ENCODE results near the gene PLA2G4E.
A peak's percentile ranks its signal among the peaks of the same experiment; 100 is the strongest.

Gene PLA2G4E

GRCh38 chr15:41940441-41940857 is 80.4 kb downstream of the PLA2G4E start:
- DNase-seq (ENCODE audit: extremely low read depth, insufficient read length): no peak

DNA sequence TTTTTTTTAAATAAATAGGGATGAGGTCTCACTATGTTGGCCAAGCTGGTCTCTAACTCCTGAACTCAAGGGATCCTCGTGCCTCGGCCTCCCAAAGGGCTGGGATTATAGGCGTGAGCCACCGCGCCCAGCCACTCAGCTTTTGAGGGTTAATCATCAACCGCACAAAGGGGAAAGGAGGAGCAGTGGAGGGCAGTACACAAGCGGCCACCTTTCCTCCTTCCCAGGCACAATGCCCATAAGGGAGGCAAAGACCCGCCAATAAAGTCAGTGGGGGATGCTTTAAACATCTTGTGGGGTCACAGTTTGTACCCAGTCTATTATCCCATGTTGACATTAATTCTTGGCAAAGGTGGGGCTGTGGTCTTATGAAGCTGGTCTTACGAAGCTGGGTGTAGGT is 80.9 kb downstream of the PLA2G4E start:
- no peak overlapping the region for H3K4me3 ChIP-seq (replicated peaks; ENCODE audit: low read depth, low read length)
- peaks cover 25% of the 10 kb centered on the region for H3K36me3 ChIP-seq (ENCODE audit: control insufficient read depth, insufficient read depth, low read length)
- no peaks in the 10 kb centered on the region for H3K27me3 ChIP-seq (replicated peaks; ENCODE audit: control insufficient read depth, insufficient read depth, low read length)
- TF ChIP-seq CTCF (IDR thresholded peaks at IDR 0.05; ENCODE audit: insufficient read depth, low read length, poor library complexity, severe bottlenecking): no peak
- no peak for DNase-seq (ENCODE audit: extremely low read depth, insufficient read length)

More at GRCh38 chr15:41940441-41940857, 80.4 kb downstream of the PLA2G4E start:
- no peaks in the 10 kb centered on the region for H3K27me3 ChIP-seq (replicated peaks; ENCODE audit: control insufficient read depth, insufficient read depth, low read length)
- no peak overlapping the region for H3K4me3 ChIP-seq (replicated peaks; ENCODE audit: low read depth, low read length)
- TF ChIP-seq CTCF (IDR thresholded peaks at IDR 0.05; ENCODE audit: insufficient read depth, low read length, poor library complexity, severe bottlenecking): no peak
- H3K36me3 ChIP-seq (ENCODE audit: control insufficient read depth, insufficient read depth, low read length): peaks cover 28% of the 10 kb centered on the region

- H3K4me3 ChIP-seq (replicated peaks; ENCODE audit: low read depth, low read length): no peak overlapping the region
- H3K27me3 ChIP-seq (replicated peaks; ENCODE audit: control insufficient read depth, insufficient read depth, low read length): no peaks in the 10 kb centered on the region
- H3K36me3 ChIP-seq (ENCODE audit: control insufficient read depth, insufficient read depth, low read length): peaks cover 14% of the 10 kb centered on the region
- DNase-seq (ENCODE audit: extremely low read depth, insufficient read length): no peak
- no peak for TF ChIP-seq CTCF (IDR thresholded peaks at IDR 0.05; ENCODE audit: insufficient read depth, low read length, poor library complexity, severe bottlenecking)
These were observed 83.3 kb downstream of the PLA2G4E start for GRCh38 chr15:41937568-41937923.

- no peak for DNase-seq (ENCODE audit: extremely low read depth, insufficient read length)
- Histone ChIP-seq H3K27me3 (replicated peaks; ENCODE audit: control insufficient read depth, insufficient read depth, low read length) (no peaks in the 10 kb centered on the region), H3K4me3 (replicated peaks; ENCODE audit: low read depth, low read length) (no peak overlapping the region), H3K36me3 (ENCODE audit: control insufficient read depth, insufficient read depth, low read length) (peaks cover 12% of the 10 kb centered on the region)
- peak; percentile 43 for TF ChIP-seq CTCF (IDR thresholded peaks at IDR 0.05; ENCODE audit: insufficient read depth, low read length, poor library complexity, severe bottlenecking)
These were observed 83.9 kb downstream of the PLA2G4E start for GRCh38 chr15:41936649-41937567.

DNA sequence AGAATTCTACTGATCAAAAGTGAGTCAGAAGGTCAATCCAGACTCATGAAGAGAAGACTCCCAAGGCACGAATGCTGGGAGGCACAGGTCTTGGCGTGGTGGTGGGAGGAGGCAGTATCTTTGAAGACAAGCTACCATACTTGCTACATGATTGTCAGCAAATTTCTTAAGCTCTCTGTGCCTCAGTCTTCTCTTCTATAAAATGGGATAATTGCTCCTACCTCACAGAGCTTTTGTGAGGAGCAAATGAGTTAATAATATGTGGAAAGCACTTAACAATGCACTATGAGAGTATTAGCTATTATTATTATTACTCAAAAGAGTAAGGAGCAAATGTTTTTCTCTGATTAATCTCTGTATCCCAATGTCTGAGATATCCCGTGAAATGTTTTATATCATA is 84.7 kb downstream of the PLA2G4E start:
- no peak for DNase-seq (ENCODE audit: extremely low read depth, insufficient read length)
- Histone ChIP-seq H3K27me3 (replicated peaks; ENCODE audit: control insufficient read depth, insufficient read depth, low read length) (no peaks in the 10 kb centered on the region), H3K36me3 (ENCODE audit: control insufficient read depth, insufficient read depth, low read length) (peaks cover 8% of the 10 kb centered on the region), H3K4me3 (replicated peaks; ENCODE audit: low read depth, low read length) (no peak overlapping the region)
- no peak for TF ChIP-seq CTCF (IDR thresholded peaks at IDR 0.05; ENCODE audit: insufficient read depth, low read length, poor library complexity, severe bottlenecking)
